Ishikawa (cell line): ENCODE data around the gene REXO5.

ENCODE experiments used
- CEBPB ChIP-seq: IDR thresholded peaks from 2 replicates; pipeline ENCODE4 v1.6.1; 2012
- CREB1 ChIP-seq: IDR thresholded peaks from 2 replicates; pipeline ENCODE4 v1.6.1; 2012; ENCODE audit warnings: low read depth
- EGR1 ChIP-seq: IDR thresholded peaks from 2 replicates; pipeline ENCODE4 v1.6.1; 2012
- EP300 ChIP-seq: IDR thresholded peaks from 2 replicates; pipeline ENCODE4 v1.6.1; 2012; ENCODE audit warnings: borderline replicate concordance
- RAD21 ChIP-seq: IDR thresholded peaks from 2 replicates; pipeline ENCODE4 v1.6.1; 2012; ENCODE audit warnings: low read depth
- TAF1 ChIP-seq: IDR thresholded peaks from 2 replicates; pipeline ENCODE4 v1.6.1; 2012; ENCODE audit warnings: low read depth, mild to moderate bottlenecking
- TEAD4 ChIP-seq: IDR thresholded peaks from 2 replicates; pipeline ENCODE4 v1.6.1; 2012
- YY1 ChIP-seq: IDR thresholded peaks from 2 replicates; pipeline ENCODE4 v1.6.1; 2012; ENCODE audit warnings: low read depth
- TF ChIP-seq, protein P1 (sequence below): IDR thresholded peaks from 2 replicates; pipeline ENCODE4 v1.6.1; 2012
- TF ChIP-seq, protein P2 (sequence below): IDR thresholded peaks from 2 replicates; pipeline ENCODE4 v1.6.1; 2012
- TF ChIP-seq, protein P3 (sequence below): IDR thresholded peaks from 2 replicates; pipeline ENCODE4 v1.6.1; 2012; ENCODE audit warnings: low read depth, mild to moderate bottlenecking

DNA sequence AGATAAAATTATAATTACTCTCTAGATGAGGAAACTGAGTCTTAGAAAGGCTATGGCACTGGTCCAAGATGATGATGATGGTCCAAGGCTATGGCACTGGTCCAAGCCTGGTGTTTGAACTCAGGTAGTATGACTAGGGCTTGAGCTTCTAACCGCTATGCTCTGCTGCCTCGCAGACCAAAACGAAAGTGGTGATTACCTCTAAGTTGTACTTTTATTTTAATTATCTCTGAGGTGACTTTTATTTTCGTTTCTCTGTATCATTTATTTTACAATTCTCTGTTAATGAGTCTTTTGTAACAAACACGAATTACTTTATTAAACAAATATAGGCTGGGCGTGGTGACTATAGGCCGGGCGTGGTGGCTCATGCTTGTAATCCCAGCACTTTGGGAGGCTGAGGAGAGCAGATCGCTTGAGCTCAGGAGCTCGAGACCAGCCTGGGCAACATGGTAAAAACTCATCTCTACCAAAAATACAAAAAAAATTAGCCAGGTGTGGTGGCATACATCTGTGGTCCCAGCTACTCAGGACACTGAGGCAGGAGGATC is 5.6 kb downstream of the REXO5 start:
- TF ChIP-seq CREB1 (no peak), RAD21 (no peak), EGR1 (no peak), TAF1 (no peak), EP300 (no peak), YY1 (no peak), TEAD4 (no peak), CEBPB (no peak)
- TF ChIP-seq, protein P1, sequence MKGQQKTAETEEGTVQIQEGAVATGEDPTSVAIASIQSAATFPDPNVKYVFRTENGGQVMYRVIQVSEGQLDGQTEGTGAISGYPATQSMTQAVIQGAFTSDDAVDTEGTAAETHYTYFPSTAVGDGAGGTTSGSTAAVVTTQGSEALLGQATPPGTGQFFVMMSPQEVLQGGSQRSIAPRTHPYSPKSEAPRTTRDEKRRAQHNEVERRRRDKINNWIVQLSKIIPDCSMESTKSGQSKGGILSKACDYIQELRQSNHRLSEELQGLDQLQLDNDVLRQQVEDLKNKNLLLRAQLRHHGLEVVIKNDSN = no peak
- TF ChIP-seq, protein P2, sequence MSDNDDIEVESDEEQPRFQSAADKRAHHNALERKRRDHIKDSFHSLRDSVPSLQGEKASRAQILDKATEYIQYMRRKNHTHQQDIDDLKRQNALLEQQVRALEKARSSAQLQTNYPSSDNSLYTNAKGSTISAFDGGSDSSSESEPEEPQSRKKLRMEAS = no peak
- TF ChIP-seq, protein P3, sequence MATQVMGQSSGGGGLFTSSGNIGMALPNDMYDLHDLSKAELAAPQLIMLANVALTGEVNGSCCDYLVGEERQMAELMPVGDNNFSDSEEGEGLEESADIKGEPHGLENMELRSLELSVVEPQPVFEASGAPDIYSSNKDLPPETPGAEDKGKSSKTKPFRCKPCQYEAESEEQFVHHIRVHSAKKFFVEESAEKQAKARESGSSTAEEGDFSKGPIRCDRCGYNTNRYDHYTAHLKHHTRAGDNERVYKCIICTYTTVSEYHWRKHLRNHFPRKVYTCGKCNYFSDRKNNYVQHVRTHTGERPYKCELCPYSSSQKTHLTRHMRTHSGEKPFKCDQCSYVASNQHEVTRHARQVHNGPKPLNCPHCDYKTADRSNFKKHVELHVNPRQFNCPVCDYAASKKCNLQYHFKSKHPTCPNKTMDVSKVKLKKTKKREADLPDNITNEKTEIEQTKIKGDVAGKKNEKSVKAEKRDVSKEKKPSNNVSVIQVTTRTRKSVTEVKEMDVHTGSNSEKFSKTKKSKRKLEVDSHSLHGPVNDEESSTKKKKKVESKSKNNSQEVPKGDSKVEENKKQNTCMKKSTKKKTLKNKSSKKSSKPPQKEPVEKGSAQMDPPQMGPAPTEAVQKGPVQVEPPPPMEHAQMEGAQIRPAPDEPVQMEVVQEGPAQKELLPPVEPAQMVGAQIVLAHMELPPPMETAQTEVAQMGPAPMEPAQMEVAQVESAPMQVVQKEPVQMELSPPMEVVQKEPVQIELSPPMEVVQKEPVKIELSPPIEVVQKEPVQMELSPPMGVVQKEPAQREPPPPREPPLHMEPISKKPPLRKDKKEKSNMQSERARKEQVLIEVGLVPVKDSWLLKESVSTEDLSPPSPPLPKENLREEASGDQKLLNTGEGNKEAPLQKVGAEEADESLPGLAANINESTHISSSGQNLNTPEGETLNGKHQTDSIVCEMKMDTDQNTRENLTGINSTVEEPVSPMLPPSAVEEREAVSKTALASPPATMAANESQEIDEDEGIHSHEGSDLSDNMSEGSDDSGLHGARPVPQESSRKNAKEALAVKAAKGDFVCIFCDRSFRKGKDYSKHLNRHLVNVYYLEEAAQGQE = no peak
